Measurements from ENCODE around the gene ALS2. TPM values are rescaled to one million over a fixed set of nuclear protein-coding genes. Genes with fewer than 3 reads are reported as not detected.

The ALS2 gene
- total and polyA plus RNA-seq, 2 of the 8 experiments (the other 6 are each of a cell fraction or from before 2014, with no cell fraction given): 12.1 to 34.5 TPM

DNA sequence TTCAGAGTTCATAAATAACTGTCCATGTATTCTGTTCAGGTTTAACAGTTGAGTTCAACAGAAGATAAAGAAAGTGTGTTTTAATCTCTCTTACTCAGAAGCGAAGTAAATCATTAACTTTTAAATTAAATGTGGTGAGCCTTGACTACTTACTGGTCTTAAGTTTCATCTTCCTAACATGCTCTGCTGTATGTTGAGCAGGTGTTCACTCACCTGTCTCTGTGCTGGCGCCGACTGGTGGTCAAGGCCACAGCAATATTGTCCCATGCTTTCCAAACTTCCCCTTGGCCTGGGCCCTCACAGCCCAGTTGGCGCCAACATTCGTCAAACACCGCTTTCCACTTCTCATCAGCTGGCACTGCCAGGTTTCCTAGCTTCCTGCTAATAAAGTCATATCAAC lies 65.3 kb downstream of the ALS2 start:
- no peak overlapping the region for H3K18ac ChIP-seq (ENCODE audit: extremely low read depth, low read length)
- no peaks in the 10 kb centered on the region for H3K9me3 ChIP-seq (ENCODE audit: insufficient read depth in 2 of 2, low read depth in 1 of 2, low read length in 1 of 2)
- ChIA-PET CTCF (ENCODE audit: partially characterized antibody) (interaction anchor here (0.8 kb wide), 1 partner anchor 34 kb away, joined by 3 read pairs; no protein-coding TSS in a partner anchor), POLR2A (ENCODE audit: partially characterized antibody) (no interaction called here)
- H3K4ac ChIP-seq (replicated peaks; ENCODE audit: insufficient read length, low read depth, low read length): no peak overlapping the region
- H2AK5ac ChIP-seq (ENCODE audit: low read depth, low read length): no peak overlapping the region
- H3K79me1 ChIP-seq (ENCODE audit: low read depth, low read length): no peaks in the 10 kb centered on the region
- H4K5ac ChIP-seq (ENCODE audit: insufficient read length, low read depth, low read length): no peak overlapping the region
- no peak overlapping the region for H2AFZ ChIP-seq (ENCODE audit: low read length)
- H3K27me3 ChIP-seq (replicated peaks in 1 of 4; ENCODE audit: control insufficient read depth in 3 of 4, extremely low read depth in 1 of 4, insufficient read depth in 3 of 4, low read length in 3 of 4): no peaks in the 10 kb centered on the region
- H3K56ac ChIP-seq (replicated peaks; ENCODE audit: insufficient read length, low read depth, low read length): no peak overlapping the region
- DNase-seq (ENCODE audit: low read depth in 1 of 2, low spot score in 2 of 2) (no peak), FAIRE-seq (no peak)
- H3K4me3 ChIP-seq (ENCODE audit: extremely low read depth in 1 of 4, insufficient read depth in 2 of 4, low read depth in 3 of 4, low read length in 4 of 4): no peak overlapping the region
- no peak overlapping the region for H3K14ac ChIP-seq (ENCODE audit: insufficient read length)
- no peak overlapping the region for H2BK12ac ChIP-seq (ENCODE audit: low read depth, low read length)
- peaks cover 2 to 27% (median 7%) of the 10 kb centered on the region in 4 experiments; a peak in 7 of 8 replicates for H3K36me3 ChIP-seq (ENCODE audit: control insufficient read depth in 2 of 4, insufficient read depth in 4 of 4, low read length in 3 of 4)
- no peak overlapping the region for H4K91ac ChIP-seq (replicated peaks; ENCODE audit: insufficient read length, low read length)
- no peak overlapping the region for H2BK120ac ChIP-seq (replicated peaks; ENCODE audit: low read depth, low read length)
- no peak overlapping the region for H4K8ac ChIP-seq (ENCODE audit: extremely low read depth, insufficient read depth, low read length)
- no peaks in the 10 kb centered on the region for H3K79me2 ChIP-seq (ENCODE audit: control insufficient read depth in 1 of 2, insufficient read depth in 2 of 2, low read length in 2 of 2)
- 88% methylated on average over 6 of the region's 6 CpGs; no CpG with 5 or more reads in 1 of the 2 experiments for WGBS, 2 experiments (ENCODE audit: extremely low coverage in 1 of 2, insufficient coverage in 1 of 2, insufficient read length in 1 of 2, insufficient replicate concordance in 2 of 2, low coverage in 1 of 2, low lambda C conversion rate in 2 of 2, missing lambda C conversion rate in 1 of 2)
- TF ChIP-seq TCF12 (IDR thresholded peaks at IDR 0.05; ENCODE audit: low read depth, low read length) (no peak), TEAD4 (IDR thresholded peaks at IDR 0.05; ENCODE audit: low read depth, low read length) (no peak), POLR2AphosphoS5 (IDR thresholded peaks at IDR 0.05; ENCODE audit: low read depth, low read length) (no peak), CBX8 (IDR thresholded peaks at IDR 0.05; ENCODE audit: borderline replicate concordance, low read depth, low read length) (no peak), RAD21 (IDR thresholded peaks at IDR 0.05 in 1 of 2, conservative IDR thresholded peaks at IDR 0.05 in 1 of 2; ENCODE audit: low read depth in 2 of 2, low read length in 2 of 2) (peak; percentile 16 to 19; a peak in 2 of 4 replicates)
- TF ChIP-seq, protein P1, sequence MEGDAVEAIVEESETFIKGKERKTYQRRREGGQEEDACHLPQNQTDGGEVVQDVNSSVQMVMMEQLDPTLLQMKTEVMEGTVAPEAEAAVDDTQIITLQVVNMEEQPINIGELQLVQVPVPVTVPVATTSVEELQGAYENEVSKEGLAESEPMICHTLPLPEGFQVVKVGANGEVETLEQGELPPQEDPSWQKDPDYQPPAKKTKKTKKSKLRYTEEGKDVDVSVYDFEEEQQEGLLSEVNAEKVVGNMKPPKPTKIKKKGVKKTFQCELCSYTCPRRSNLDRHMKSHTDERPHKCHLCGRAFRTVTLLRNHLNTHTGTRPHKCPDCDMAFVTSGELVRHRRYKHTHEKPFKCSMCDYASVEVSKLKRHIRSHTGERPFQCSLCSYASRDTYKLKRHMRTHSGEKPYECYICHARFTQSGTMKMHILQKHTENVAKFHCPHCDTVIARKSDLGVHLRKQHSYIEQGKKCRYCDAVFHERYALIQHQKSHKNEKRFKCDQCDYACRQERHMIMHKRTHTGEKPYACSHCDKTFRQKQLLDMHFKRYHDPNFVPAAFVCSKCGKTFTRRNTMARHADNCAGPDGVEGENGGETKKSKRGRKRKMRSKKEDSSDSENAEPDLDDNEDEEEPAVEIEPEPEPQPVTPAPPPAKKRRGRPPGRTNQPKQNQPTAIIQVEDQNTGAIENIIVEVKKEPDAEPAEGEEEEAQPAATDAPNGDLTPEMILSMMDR (IDR thresholded peaks at IDR 0.05; ENCODE audit: control extremely low read depth in 1 of 3, insufficient read depth in 1 of 3, low read depth in 1 of 3, low read length in 3 of 3): peak in 2 of 3 experiments; percentile 8 to 14; a peak in 2 of 4 replicates
- no peaks in the 10 kb centered on the region for H3K4me1 ChIP-seq (replicated peaks in 1 of 4; ENCODE audit: control insufficient read depth in 3 of 4, insufficient read depth in 4 of 4, low read length in 3 of 4)
- H3K27ac ChIP-seq (ENCODE audit: low read depth, low read length): no peak overlapping the region
- no peak overlapping the region for H3K9ac ChIP-seq (replicated peaks in 1 of 4; ENCODE audit: extremely low read depth in 1 of 4, low read depth in 3 of 4, low read length in 3 of 4)
- no peak overlapping the region for H2BK15ac ChIP-seq (ENCODE audit: low read length)
- no peak overlapping the region for H2BK20ac ChIP-seq (ENCODE audit: low read length)
- no peak overlapping the region for H3K23ac ChIP-seq (ENCODE audit: insufficient read length)
- H2BK5ac ChIP-seq (ENCODE audit: low read depth, low read length): no peak overlapping the region
- no peaks in the 10 kb centered on the region for H3K23me2 ChIP-seq (ENCODE audit: low read depth, low read length)
- no peak overlapping the region for H3K4me2 ChIP-seq (ENCODE audit: insufficient read depth in 1 of 2, low read depth in 2 of 2, low read length in 2 of 2)
- H4K20me1 ChIP-seq (replicated peaks in 1 of 2; ENCODE audit: control insufficient read depth in 1 of 2, insufficient read depth in 2 of 2, low read length in 2 of 2): no peaks in the 10 kb centered on the region

Measured in H1 (cell line).